GM18867 (cell line): ENCODE data around the gene DGKI.

ENCODE experiments used
- ATAC-seq: cut with Tn5 transposase; IDR thresholded peaks from one replicate; pipeline ENCODE4 v1.9.1; 2021; ENCODE audit warnings: mild to moderate bottlenecking, moderate library complexity; ENCODE audit not compliant: unreplicated experiment

The DGKI gene

GRCh38 chr7:137563981-137564380, 282.8 kb downstream of the DGKI start:
- no peak for ATAC-seq

DNA sequence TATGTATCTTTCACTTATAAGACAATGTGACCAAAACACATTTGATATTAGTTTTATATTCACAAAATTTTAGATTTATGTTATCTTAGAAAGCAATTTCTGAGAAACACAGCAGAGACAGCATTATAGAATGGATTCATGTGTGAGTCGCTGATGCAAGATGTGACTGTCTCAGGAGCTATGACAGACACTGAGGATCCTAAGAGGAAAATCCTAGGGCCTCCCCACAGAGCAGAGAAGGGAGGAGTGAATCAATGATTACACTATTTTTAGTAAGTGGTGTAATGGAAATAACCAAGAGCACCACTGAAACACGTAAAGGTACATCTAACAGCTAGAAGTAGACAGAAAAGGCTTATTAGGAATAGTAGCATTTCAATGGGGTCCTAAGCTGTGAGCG, 299.3 kb downstream of the DGKI start:
- ATAC-seq = no peak

GRCh38 chr7:137546671-137547070, 300.1 kb downstream of the DGKI start:
- ATAC-seq = no peak

- no peak for ATAC-seq
These were observed 300.8 kb downstream of the DGKI start for GRCh38 chr7:137546009-137546408.

DNA sequence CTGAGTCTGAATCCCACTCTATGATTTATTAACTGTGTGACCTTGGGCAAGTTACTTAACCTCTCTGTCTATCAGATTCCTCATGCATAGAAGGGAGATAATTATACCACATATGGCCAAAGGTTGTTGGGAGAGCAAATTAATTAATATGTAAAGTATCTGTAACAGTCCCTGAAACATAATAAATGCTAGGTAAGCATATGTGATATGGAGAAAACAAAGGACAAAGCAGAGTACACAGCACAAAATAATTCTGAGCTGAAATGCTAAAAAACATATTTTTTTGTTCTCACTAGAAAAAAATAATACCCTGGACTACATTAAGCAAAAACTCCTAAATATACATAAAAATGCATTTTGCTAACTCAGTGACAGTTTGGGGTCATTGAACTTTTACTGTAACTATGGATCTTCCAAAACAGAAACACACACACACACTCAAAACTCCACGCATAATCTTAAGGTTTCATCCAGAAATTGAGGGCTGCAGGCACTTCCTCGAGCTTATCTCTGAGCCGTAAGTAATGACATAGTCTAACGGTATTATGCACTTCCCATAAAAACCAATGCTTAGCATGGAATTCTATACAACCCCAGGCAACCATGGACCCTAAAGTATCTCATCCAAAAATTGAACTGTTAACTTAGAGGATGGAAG, 301.6 kb downstream of the DGKI start:
- ATAC-seq = no peak

- ATAC-seq = no peak
These were observed 302.2 kb downstream of the DGKI start for GRCh38 chr7:137544453-137545058.

- peak; percentile 66 for ATAC-seq
These were observed 307.6 kb downstream of the DGKI start for GRCh38 chr7:137539111-137539715.

- no peak for ATAC-seq
These were observed 308.4 kb downstream of the DGKI start for GRCh38 chr7:137538361-137538762.

DNA sequence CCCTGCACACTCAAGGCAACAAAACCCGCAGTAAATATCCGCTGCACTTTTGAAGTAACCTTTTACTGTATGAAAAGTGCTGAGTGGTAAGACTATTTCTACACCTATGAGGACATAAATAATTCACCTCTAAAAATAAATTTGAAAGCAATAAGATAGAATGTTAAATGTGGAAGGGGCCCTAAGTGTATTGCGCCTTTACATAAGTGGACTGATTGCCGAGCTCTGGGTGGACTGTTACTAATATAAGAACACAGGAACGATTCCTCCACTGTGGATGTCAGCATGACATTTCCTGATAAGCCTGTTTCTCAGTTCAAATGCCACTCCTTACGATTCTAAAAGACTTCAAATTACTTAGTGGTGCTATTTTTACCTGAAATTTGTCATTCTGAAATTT, 311.2 kb downstream of the DGKI start:
- ATAC-seq = no peak

- no peak for ATAC-seq
These were observed 315.1 kb downstream of the DGKI start for GRCh38 chr7:137531671-137532070.

- no peak for ATAC-seq
These were observed 319.1 kb downstream of the DGKI start for GRCh38 chr7:137527634-137528033.

- ATAC-seq = no peak
These were observed 323.6 kb downstream of the DGKI start for GRCh38 chr7:137523171-137523570.

DNA sequence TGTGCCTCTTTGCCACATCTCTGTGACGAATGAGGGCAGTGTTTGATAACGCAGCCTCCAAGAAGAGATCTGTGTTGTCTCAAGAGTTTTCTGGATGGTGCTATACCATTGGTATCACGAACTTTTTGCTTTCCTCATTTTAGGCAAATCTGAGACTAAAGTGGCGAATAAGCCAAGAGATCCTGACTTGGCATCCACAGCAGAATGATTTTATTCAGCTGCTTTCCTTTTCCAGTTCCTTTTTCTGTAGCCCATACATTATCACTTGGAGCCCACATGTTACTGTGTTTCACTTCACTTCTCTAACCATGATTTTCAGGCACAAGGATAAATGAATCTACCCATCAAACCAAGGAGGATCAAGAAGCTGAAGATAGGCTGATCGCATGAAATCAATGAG, 325.3 kb downstream of the DGKI start:
- no peak for ATAC-seq

DNA sequence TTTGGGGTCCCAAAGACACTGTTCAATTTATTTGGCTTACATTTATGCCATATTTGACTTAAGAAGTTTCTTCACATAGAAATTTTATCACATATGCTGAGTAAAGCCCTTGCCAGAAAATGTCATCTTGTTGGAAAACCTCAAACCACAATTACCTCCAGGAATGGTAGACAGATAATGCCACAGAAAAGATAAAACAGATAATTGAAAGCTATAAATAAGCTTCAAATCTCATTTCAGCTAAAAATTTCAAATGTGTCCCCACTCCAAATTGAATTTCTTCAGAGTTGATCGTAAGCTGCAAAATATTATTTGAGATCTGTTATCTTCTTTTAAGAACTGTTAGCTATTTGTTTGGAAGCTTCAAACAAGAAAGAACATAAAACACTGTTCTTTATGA, 326.8 kb downstream of the DGKI start:
- ATAC-seq = no peak

DNA sequence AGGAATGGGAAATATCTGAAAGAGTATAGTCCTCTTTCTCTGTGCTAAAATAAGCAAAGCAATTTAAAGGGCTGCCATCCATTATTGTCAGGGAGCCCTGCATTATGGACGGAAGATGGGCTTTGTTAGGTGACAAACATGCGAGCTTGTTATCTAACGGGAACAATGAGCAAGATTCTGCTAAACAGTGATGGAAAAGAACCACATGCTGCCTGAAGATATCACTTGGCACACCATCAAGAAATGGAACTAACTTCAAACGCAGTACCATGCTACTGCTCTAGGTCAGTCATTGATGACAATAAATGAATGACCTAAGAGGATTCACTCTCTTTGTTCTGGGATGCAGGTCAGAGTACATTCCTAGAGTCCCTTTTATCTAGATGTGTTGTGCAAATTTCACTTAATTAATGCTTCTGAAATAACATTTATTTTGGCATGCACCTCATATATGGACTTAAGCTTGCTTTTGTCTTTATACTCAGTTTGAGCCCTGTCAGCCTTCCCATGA, 327.5 kb downstream of the DGKI start:
- ATAC-seq = no peak

DNA sequence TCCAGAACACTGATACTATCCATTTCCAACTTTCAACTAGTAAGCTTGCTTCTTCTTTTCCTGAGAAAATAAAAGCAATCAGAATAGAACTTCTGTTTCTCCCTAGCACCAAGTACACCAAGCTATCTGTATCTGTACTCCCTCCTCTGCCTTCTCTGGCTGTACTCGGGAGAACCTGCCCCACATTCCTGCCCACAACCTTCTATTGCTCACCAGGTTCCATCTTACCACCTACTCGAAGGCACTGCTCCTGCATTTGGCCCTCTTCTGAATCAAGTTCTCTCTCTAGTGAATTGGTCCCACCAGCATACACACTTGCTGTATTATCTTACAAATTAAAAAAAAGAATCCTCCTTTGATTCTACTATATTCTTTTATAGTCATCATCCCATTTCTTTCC, 333.7 kb downstream of the DGKI start:
- ATAC-seq = no peak

- ATAC-seq = no peak
These were observed 339.7 kb downstream of the DGKI start for GRCh38 chr7:137507096-137507495.

DNA sequence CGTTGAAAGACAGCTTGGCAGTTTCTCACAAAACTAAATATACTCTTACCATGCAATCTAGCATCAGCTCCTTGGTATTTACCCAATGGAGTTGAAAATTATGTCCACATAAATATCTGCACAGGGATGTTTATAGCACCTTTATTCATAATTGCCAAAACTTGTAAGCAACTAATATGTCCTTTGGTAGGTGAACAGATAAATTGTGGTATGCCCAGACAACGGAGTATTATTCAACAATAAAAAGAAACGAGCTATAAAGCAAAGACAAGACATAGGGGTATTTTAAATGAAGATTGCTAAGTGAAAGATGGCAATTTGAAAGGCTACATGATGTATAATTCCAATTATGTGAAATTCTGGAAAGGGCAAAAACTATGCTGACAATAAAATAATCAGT, 340.7 kb downstream of the DGKI start:
- ATAC-seq = no peak

GRCh38 chr7:137501562-137501961, 345.2 kb downstream of the DGKI start:
- no peak for ATAC-seq

DNA sequence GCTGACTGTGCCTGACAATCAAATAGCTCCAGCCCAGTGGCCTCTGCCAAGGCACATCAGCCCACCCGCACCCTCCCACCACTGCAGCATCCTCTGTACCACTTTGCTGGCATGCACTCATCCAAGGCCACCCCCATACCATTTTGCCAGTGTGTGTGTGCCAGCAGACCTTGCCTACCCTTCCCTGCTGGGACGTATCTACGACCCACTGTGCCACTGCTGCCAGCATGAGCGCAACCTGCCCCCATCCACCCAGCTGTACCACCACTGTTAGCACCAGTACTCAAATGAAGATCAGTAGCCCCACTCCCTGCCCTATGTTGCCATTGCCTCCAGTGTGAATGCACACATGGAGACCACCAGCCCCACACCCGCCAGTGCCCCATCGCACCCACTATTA, 353.9 kb downstream of the DGKI start:
- ATAC-seq = no peak

GRCh38 chr7:137489880-137490279, 356.9 kb downstream of the DGKI start:
- ATAC-seq = no peak

DNA sequence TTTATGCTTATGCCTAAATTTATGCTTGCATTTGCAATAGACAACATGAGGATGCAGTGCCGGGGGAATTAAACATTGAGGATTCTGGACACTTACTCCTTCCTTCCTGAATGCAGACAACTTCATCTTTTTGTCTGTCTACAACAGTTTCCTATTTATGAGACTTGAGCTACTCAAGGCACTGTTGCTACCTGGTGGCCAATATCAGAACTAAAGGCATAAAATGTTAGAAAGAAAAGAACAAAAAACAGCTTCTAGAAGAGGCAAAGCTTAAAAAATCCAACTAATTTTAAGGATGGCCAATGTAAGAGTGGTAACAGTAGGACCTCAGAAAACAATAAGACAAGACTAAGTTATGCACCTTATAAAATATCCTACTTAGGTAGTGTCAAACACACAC, 358.7 kb downstream of the DGKI start:
- ATAC-seq = no peak
